Body of pancreas (tissue), 4 donors: ENCODE data around the gene CLNK. TPM values are rescaled to one million over a fixed set of nuclear protein-coding genes. Genes with fewer than 3 reads are reported as not detected.

Experiments
- ATAC-seq: fragments of 150-250 bp; one replicate; pipeline ENCODE4 v1.9.1; 2016
- DNase-seq, 4 donors: peaks; one replicate each; pipeline ENCODE4 v3.0.0-alpha.2; 2019
- H3K27ac ChIP-seq, 4 donors: fragments of 200-600 bp; sonication (generic); 1 replicate in 3 of 4; 2 replicates in 1 of 4; pipeline versions ENCODE4 v1.5.1 to v1.6.1; 2016 to 2019; ENCODE audit warnings: mild to moderate bottlenecking in 1 of 4, mixed read lengths in 1 of 4, moderate library complexity in 1 of 4
- H3K27me3 ChIP-seq, 2 donors: fragments of 200-600 bp; sonication (generic); one replicate each; pipeline ENCODE4 v1.6.0; 2016; ENCODE audit warnings: mild to moderate bottlenecking in 1 of 2
- H3K36me3 ChIP-seq, 2 donors: fragments of 200-600 bp; sonication (generic); replicated peaks in 1 of 2; 2 replicates each; pipeline ENCODE4 v1.5.1; 2016; ENCODE audit warnings: low read depth in 2 of 2; ENCODE audit not compliant: insufficient read depth in 1 of 2
- H3K4me1 ChIP-seq: fragments of 200-600 bp; sonication (generic); one replicate; pipeline ENCODE4 v1.6.0; 2016
- H3K4me3 ChIP-seq, 2 donors: fragments of 200-600 bp; sonication (generic); 1 replicate in 1 of 2; 2 replicates in 1 of 2; pipeline ENCODE4 v1.5.1; 2016 to 2019
- H3K9me3 ChIP-seq, 3 donors: fragments of 200-600 bp; sonication (generic); 1 replicate in 2 of 3; 2 replicates in 1 of 3; pipeline ENCODE4 v1.5.1; 2016
- CTCF ChIP-seq, 7 experiments: fragments of 450-650 bp in 4 of 7; fragments of 200-600 bp in 3 of 7; sonication (generic) in 3 of 7; IDR thresholded peaks; one replicate each; pipeline ENCODE4 v1.5.1; 2016 to 2019; ENCODE audit warnings: antibody characterized with exemption in 7 of 7
- POLR2A ChIP-seq, 3 donors: fragments of 450-650 bp; IDR thresholded peaks; one replicate each; pipeline ENCODE4 v1.6.1; 2016; ENCODE audit warnings: antibody characterized with exemption in 3 of 3, mild to moderate bottlenecking in 2 of 3
- WGBS, 2 donors: methylation state at CpG; one replicate each; pipeline ENCODE4 v1.1.5; 2017; 5-methylcytosine and 5-hydroxymethylcytosine counted together
- intact Hi-C: fragments of 100-400 bp; cut with DNase I; formaldehyde crosslinking; loops from one replicate; pipeline ENCODE4 v1.15.1; 2023
- total RNA-seq, 2 donors: library from RNA; depleted of rRNA; stranded (reverse); fragments of >200 nt; gene quantifications; one replicate each; pipeline ENCODE4 v1.1.0, GENCODE V29; 2016

The CLNK gene
- total RNA-seq, 2 donors from 2014 or later, result 1.0 TPM; not detected in 1

- Histone ChIP-seq H3K36me3 (no peaks in the 10 kb centered on the region), H3K4me1 (no peaks in the 10 kb centered on the region), H3K9me3 (no peaks in the 10 kb centered on the region), H3K27me3 (no peaks in the 10 kb centered on the region), H3K4me3 (no peak overlapping the region), H3K27ac (no peak overlapping the region)
- ATAC-seq (no peak), DNase-seq (no peak)
- 60 to 63% methylated on average over 3 to 4 of the region's 4 CpGs for WGBS, 2 donors
- TF ChIP-seq CTCF (IDR thresholded peaks at IDR 0.05) (no peak), POLR2A (IDR thresholded peaks at IDR 0.05) (no peak)
- intact Hi-C loops, result no loop called here
These were observed 43.4 kb upstream of the CLNK start for GRCh38 chr4:10728016-10728415.

GRCh38 chr4:10727140-10727880 lies 42.7 kb upstream of the CLNK start:
- 39 to 60% methylated on average over 6 of the region's 6 CpGs for WGBS, 2 donors
- Histone ChIP-seq H3K4me3 (no peak overlapping the region), H3K36me3 (no peaks in the 10 kb centered on the region), H3K9me3 (no peaks in the 10 kb centered on the region), H3K27ac (no peak overlapping the region), H3K27me3 (no peaks in the 10 kb centered on the region), H3K4me1 (no peaks in the 10 kb centered on the region)
- DNase-seq (no peak), ATAC-seq (no peak)
- intact Hi-C loops, result no loop called here
- TF ChIP-seq CTCF (IDR thresholded peaks at IDR 0.05) (no peak), POLR2A (IDR thresholded peaks at IDR 0.05) (no peak)

GRCh38 chr4:10722957-10723356 lies 38.4 kb upstream of the CLNK start:
- no peaks in the 10 kb centered on the region for H3K27me3 ChIP-seq
- intact Hi-C loops, result no loop called here
- no peak for DNase-seq
- no peaks in the 10 kb centered on the region for H3K9me3 ChIP-seq
- no peaks in the 10 kb centered on the region for H3K36me3 ChIP-seq
- no peak overlapping the region for H3K4me3 ChIP-seq
- no peak overlapping the region for H3K27ac ChIP-seq
- no peaks in the 10 kb centered on the region for H3K4me1 ChIP-seq
- TF ChIP-seq POLR2A (IDR thresholded peaks at IDR 0.05), result no peak
- no peak for TF ChIP-seq CTCF (IDR thresholded peaks at IDR 0.05)
- WGBS, 2 donors, result 40 to 55% methylated on average over 4 of the region's 4 CpGs
- ATAC-seq, result no peak

DNA sequence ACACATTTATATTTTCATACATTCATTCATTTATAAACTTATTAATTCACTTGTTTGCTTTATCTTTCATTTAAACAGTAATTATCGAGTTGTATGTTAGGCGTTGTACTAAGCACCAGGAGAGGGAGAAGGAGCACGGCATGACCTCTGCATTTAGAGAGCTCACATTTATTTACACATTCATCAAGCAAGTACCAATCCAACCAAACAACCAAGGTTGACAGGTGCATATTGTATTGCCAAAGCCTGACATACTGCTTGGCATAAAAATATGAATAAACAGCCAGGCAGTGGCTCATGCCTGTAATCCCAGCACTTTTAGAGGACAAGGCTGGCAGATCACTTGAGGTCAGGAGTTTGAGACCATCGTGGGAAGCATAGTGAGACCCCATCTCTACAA lies 37.0 kb upstream of the CLNK start:
- no peak overlapping the region for H3K4me3 ChIP-seq
- TF ChIP-seq CTCF (IDR thresholded peaks at IDR 0.05) (peak in 1 of 7 experiments; percentile 3), POLR2A (IDR thresholded peaks at IDR 0.05) (no peak)
- no peaks in the 10 kb centered on the region for H3K36me3 ChIP-seq
- DNase-seq (peak in 1 of 4 donors; percentile 16), ATAC-seq (no peak)
- 37 to 50% methylated on average over 4 of the region's 4 CpGs for WGBS, 2 donors
- no peaks in the 10 kb centered on the region for H3K9me3 ChIP-seq
- no peaks in the 10 kb centered on the region for H3K27me3 ChIP-seq
- H3K27ac ChIP-seq, result no peak overlapping the region
- no peaks in the 10 kb centered on the region for H3K4me1 ChIP-seq
- intact Hi-C loops, result no loop called here

GRCh38 chr4:10716163-10716562 lies 31.6 kb upstream of the CLNK start:
- intact Hi-C loops, result no loop called here
- Histone ChIP-seq H3K4me3 (no peak overlapping the region), H3K27ac (no peak overlapping the region), H3K36me3 (no peaks in the 10 kb centered on the region), H3K4me1 (no peaks in the 10 kb centered on the region), H3K27me3 (no peaks in the 10 kb centered on the region), H3K9me3 (no peaks in the 10 kb centered on the region)
- TF ChIP-seq POLR2A (IDR thresholded peaks at IDR 0.05), result no peak
- TF ChIP-seq CTCF (IDR thresholded peaks at IDR 0.05), result no peak
- DNase-seq (no peak), ATAC-seq (no peak)
- 63 to 65% methylated on average over 2 of the region's 2 CpGs for WGBS, 2 donors
